Trophoblast cell (in vitro differentiated cells and primary cell): Measurements from ENCODE around the gene GIPC3.

Experiments used
- DNase-seq, 2 donors: peaks; one replicate each; pipeline ENCODE4 v3.0.0-alpha.2; 2016
- H2AFZ ChIP-seq: 2 replicates; pipeline ENCODE4 v1.6.1; 2013; ENCODE audit warnings: low read length, moderate library complexity, mild to moderate bottlenecking; ENCODE audit not compliant: insufficient read depth, poor library complexity
- H2AK5ac ChIP-seq: 2 replicates; pipeline ENCODE4 v1.6.1; 2013; ENCODE audit warnings: mild to moderate bottlenecking, low read length
- H2BK120ac ChIP-seq: 2 replicates; pipeline ENCODE4 v1.6.1; 2013; ENCODE audit warnings: low read length, mild to moderate bottlenecking, moderate library complexity; ENCODE audit not compliant: insufficient read depth, poor library complexity
- H2BK12ac ChIP-seq: 2 replicates; pipeline ENCODE4 v1.6.1; 2013; ENCODE audit warnings: mild to moderate bottlenecking, low read length, moderate library complexity
- H2BK5ac ChIP-seq: 2 replicates; pipeline ENCODE4 v1.6.1; 2013; ENCODE audit warnings: low read length, low read depth, moderate library complexity, mild to moderate bottlenecking; ENCODE audit not compliant: poor library complexity
- H3K14ac ChIP-seq: 2 replicates; pipeline ENCODE4 v1.6.1; 2013; ENCODE audit warnings: mild to moderate bottlenecking, low read length
- H3K18ac ChIP-seq: 2 replicates; pipeline ENCODE4 v1.6.1; 2013; ENCODE audit warnings: mild to moderate bottlenecking, low read length
- H3K23ac ChIP-seq: 2 replicates; pipeline ENCODE4 v1.6.1; 2013; ENCODE audit warnings: low read length
- H3K27ac ChIP-seq: 2 replicates; pipeline ENCODE4 v1.5.1; 2013; ENCODE audit warnings: low read depth, mild to moderate bottlenecking, inconsistent platforms, low read length, moderate library complexity
- H3K27me3 ChIP-seq: 2 replicates; pipeline ENCODE4 v1.6.1; 2013; ENCODE audit warnings: inconsistent platforms, mild to moderate bottlenecking, low read length, moderate library complexity; ENCODE audit not compliant: insufficient read depth
- H3K36me3 ChIP-seq, 2 experiments: 1 replicate in 1 of 2; 2 replicates in 1 of 2; pipeline ENCODE4 v1.6.1; 2013; ENCODE audit warnings: low read length in 2 of 2, mild to moderate bottlenecking in 2 of 2, moderate library complexity in 1 of 2; ENCODE audit not compliant: insufficient read depth in 2 of 2, control insufficient read depth in 1 of 2
- H3K4ac ChIP-seq: 2 replicates; pipeline ENCODE4 v1.6.1; 2013; ENCODE audit warnings: low read depth, mild to moderate bottlenecking, low read length, moderate library complexity
- H3K4me1 ChIP-seq, 2 experiments: 1 replicate in 1 of 2; 2 replicates in 1 of 2; pipeline ENCODE4 v1.6.1; 2013; ENCODE audit warnings: low read length in 2 of 2, mild to moderate bottlenecking in 2 of 2, moderate library complexity in 1 of 2; ENCODE audit not compliant: insufficient read depth in 2 of 2, control insufficient read depth in 1 of 2
- H3K4me2 ChIP-seq: 2 replicates; pipeline ENCODE4 v1.6.1; 2013; ENCODE audit warnings: inconsistent platforms, mild to moderate bottlenecking, low read length, moderate library complexity
- H3K4me3 ChIP-seq: 2 replicates; pipeline ENCODE4 v1.5.1; 2013; ENCODE audit warnings: mild to moderate bottlenecking, low read depth, low read length, inconsistent platforms
- H3K79me1 ChIP-seq: one replicate; pipeline ENCODE4 v1.6.1; 2013; ENCODE audit warnings: low read length
- H3K79me2 ChIP-seq: 2 replicates; pipeline ENCODE4 v1.6.1; 2013; ENCODE audit warnings: low read length, mild to moderate bottlenecking; ENCODE audit not compliant: control insufficient read depth, insufficient read depth, poor library complexity
- H3K9ac ChIP-seq: 2 replicates; pipeline ENCODE4 v1.6.1; 2013; ENCODE audit warnings: mild to moderate bottlenecking, low read length
- H3K9me3 ChIP-seq: 2 replicates; pipeline ENCODE4 v1.6.1; 2013; ENCODE audit warnings: low read depth, mild to moderate bottlenecking, control low read depth, inconsistent platforms, low read length; ENCODE audit not compliant: insufficient read depth
- H4K12ac ChIP-seq: 2 replicates; pipeline ENCODE4 v1.6.1; 2013; ENCODE audit warnings: low read depth, mild to moderate bottlenecking, low read length, moderate library complexity
- H4K8ac ChIP-seq: 2 replicates; pipeline ENCODE4 v1.6.1; 2013; ENCODE audit warnings: low read depth, mild to moderate bottlenecking, low read length, moderate library complexity
- H4K91ac ChIP-seq: one replicate; pipeline ENCODE4 v1.6.1; 2013; ENCODE audit warnings: low read depth, mild to moderate bottlenecking, low read length, moderate library complexity
- WGBS: extraction: QIAGEN DNeasy Blood & Tissue Kit; methylation state at CpG from one replicate; pipeline ENCODE4 v1.1.7; 2013; ENCODE audit warnings: missing lambda C conversion rate; ENCODE audit not compliant: insufficient read length, insufficient coverage; ENCODE audit errors: extremely low coverage; 5-methylcytosine and 5-hydroxymethylcytosine counted together

The GIPC3 gene

GRCh38 chr19:3612330-3612729, 27.1 kb downstream of the GIPC3 start:
- Histone ChIP-seq H3K27ac (no peak overlapping the region), H3K27me3 (no peaks in the 10 kb centered on the region), H2AK5ac (no peak overlapping the region), H3K9ac (no peak overlapping the region), H3K4me2 (no peak overlapping the region), H3K9me3 (peaks cover 2% of the 10 kb centered on the region), H3K79me2 (no peaks in the 10 kb centered on the region), H2BK5ac (no peak overlapping the region), H4K8ac (no peak overlapping the region), H3K14ac (no peak overlapping the region), H2AFZ (no peak overlapping the region), H4K12ac (no peak overlapping the region), H3K36me3 (peaks cover 47 to 49% of the 10 kb centered on the region in 2 experiments), H4K91ac (no peak overlapping the region), H3K18ac (no peak overlapping the region), H2BK12ac (no peak overlapping the region), H3K23ac (no peak overlapping the region), H3K79me1 (no peaks in the 10 kb centered on the region), H3K4ac (no peak overlapping the region), H3K4me1 (peaks cover 3 to 4% of the 10 kb centered on the region in 2 experiments), H2BK120ac (no peak overlapping the region), H3K4me3 (no peak overlapping the region)
- DNase-seq: no peak
- WGBS: no CpG with 5 or more reads among the region's 33 CpGs

GRCh38 chr19:3612901-3613741, 27.8 kb downstream of the GIPC3 start:
- H2AFZ ChIP-seq: no peak overlapping the region
- no peak overlapping the region for H4K91ac ChIP-seq
- H3K79me1 ChIP-seq: no peaks in the 10 kb centered on the region
- H3K4me1 ChIP-seq: no peaks in the 10 kb centered on the region
- H3K4me3 ChIP-seq: no peak overlapping the region
- H3K18ac ChIP-seq: no peak overlapping the region
- H3K14ac ChIP-seq: no peak overlapping the region
- no peak overlapping the region for H2BK120ac ChIP-seq
- no peak overlapping the region for H3K23ac ChIP-seq
- no peak overlapping the region for H2AK5ac ChIP-seq
- no peak overlapping the region for H2BK5ac ChIP-seq
- H4K12ac ChIP-seq: no peak overlapping the region
- H3K9ac ChIP-seq: no peak overlapping the region
- H3K79me2 ChIP-seq: no peaks in the 10 kb centered on the region
- no peaks in the 10 kb centered on the region for H3K27me3 ChIP-seq
- no peak overlapping the region for H2BK12ac ChIP-seq
- H3K27ac ChIP-seq: no peak overlapping the region
- H3K36me3 ChIP-seq: peaks cover 49 to 52% of the 10 kb centered on the region in 2 experiments
- no CpG with 5 or more reads among the region's 79 CpGs for WGBS
- no peak for DNase-seq
- no peak overlapping the region for H3K4me2 ChIP-seq
- H4K8ac ChIP-seq: no peak overlapping the region
- H3K4ac ChIP-seq: no peak overlapping the region
- peaks cover 2% of the 10 kb centered on the region for H3K9me3 ChIP-seq

GRCh38 chr19:3613818-3614661, 28.8 kb downstream of the GIPC3 start:
- no peaks in the 10 kb centered on the region for H3K79me1 ChIP-seq
- DNase-seq: no peak
- no peak overlapping the region for H2BK5ac ChIP-seq
- H3K9ac ChIP-seq: no peak overlapping the region
- no peak overlapping the region for H3K14ac ChIP-seq
- no peak overlapping the region for H3K23ac ChIP-seq
- H3K4me2 ChIP-seq: no peak overlapping the region
- H3K18ac ChIP-seq: no peak overlapping the region
- H3K27me3 ChIP-seq: no peaks in the 10 kb centered on the region
- peaks cover 53 to 57% of the 10 kb centered on the region in 2 experiments for H3K36me3 ChIP-seq
- no CpG with 5 or more reads among the region's 39 CpGs for WGBS
- no peak overlapping the region for H2AFZ ChIP-seq
- H2AK5ac ChIP-seq: no peak overlapping the region
- peaks cover 0 to 6% of the 10 kb centered on the region in 2 experiments for H3K4me1 ChIP-seq
- no peak overlapping the region for H4K91ac ChIP-seq
- no peak overlapping the region for H3K4ac ChIP-seq
- H3K79me2 ChIP-seq: no peaks in the 10 kb centered on the region
- H2BK12ac ChIP-seq: no peak overlapping the region
- H3K4me3 ChIP-seq: no peak overlapping the region
- H3K27ac ChIP-seq: no peak overlapping the region
- no peak overlapping the region for H4K8ac ChIP-seq
- no peak overlapping the region for H4K12ac ChIP-seq
- H3K9me3 ChIP-seq: peaks cover 2% of the 10 kb centered on the region
- H2BK120ac ChIP-seq: no peak overlapping the region

GRCh38 chr19:3614858-3615505, 29.7 kb downstream of the GIPC3 start:
- Histone ChIP-seq H3K4ac (no peak overlapping the region), H3K4me3 (no peak overlapping the region), H3K9ac (no peak overlapping the region), H2AK5ac (no peak overlapping the region), H3K36me3 (peaks cover 61 to 65% of the 10 kb centered on the region in 2 experiments), H3K27ac (no peak overlapping the region), H4K12ac (no peak overlapping the region), H3K27me3 (no peaks in the 10 kb centered on the region), H2AFZ (no peak overlapping the region), H3K4me2 (no peak overlapping the region), H3K79me1 (no peaks in the 10 kb centered on the region), H4K91ac (no peak overlapping the region), H3K9me3 (peaks cover under 1% of the 10 kb centered on the region), H3K18ac (no peak overlapping the region), H3K4me1 (peaks cover 0 to 6% of the 10 kb centered on the region in 2 experiments), H3K23ac (no peak overlapping the region), H4K8ac (no peak overlapping the region), H2BK12ac (no peak overlapping the region), H3K14ac (no peak overlapping the region), H2BK120ac (no peak overlapping the region), H2BK5ac (no peak overlapping the region), H3K79me2 (no peaks in the 10 kb centered on the region)
- WGBS: no CpG with 5 or more reads among the region's 18 CpGs
- DNase-seq: no peak
